Activated naive CD4-positive, alpha-beta T cell treated with anti-CD3 and anti-CD28 coated beads, Interleukin-2, amount 10 ng/mL, durations not matched to agents 7 days and 5 days (primary cell): Measurements from ENCODE around the gene CCDC167.
A peak's percentile ranks its signal among the peaks of the same experiment; 100 is the strongest.

Experiments used
- CTCF ChIA-PET: fragments of 350-600 bp; sonication (Branson Sonifier 250); formaldehyde crosslinking; loops from one replicate; lab custom pipeline; 2021; ENCODE audit warnings: antibody characterized with exemption; lab: Charles Lee
- DNase-seq: peaks from one replicate; pipeline ENCODE4 v3.0.0-alpha.2; 2020
- H3K27ac Mint-ChIP-seq: one replicate; pipeline ENCODE4 v1.8.0; 2021; ENCODE audit warnings: mild to moderate bottlenecking, moderate library complexity, mixed read lengths
- H3K27me3 Mint-ChIP-seq: one replicate; pipeline ENCODE4 v1.8.0; 2021; ENCODE audit warnings: mild to moderate bottlenecking, mixed read lengths
- H3K36me3 Mint-ChIP-seq: one replicate; pipeline ENCODE4 v1.8.0; 2021; ENCODE audit warnings: mixed read lengths
- H3K4me1 Mint-ChIP-seq: one replicate; pipeline ENCODE4 v1.8.0; 2021; ENCODE audit warnings: mixed read lengths
- H3K4me3 Mint-ChIP-seq: one replicate; pipeline ENCODE4 v1.8.0; 2021; ENCODE audit warnings: mild to moderate bottlenecking, moderate library complexity, mixed read lengths
- H3K9me3 Mint-ChIP-seq: one replicate; pipeline ENCODE4 v1.8.0; 2021; ENCODE audit warnings: mixed read lengths

Gene CCDC167

DNA sequence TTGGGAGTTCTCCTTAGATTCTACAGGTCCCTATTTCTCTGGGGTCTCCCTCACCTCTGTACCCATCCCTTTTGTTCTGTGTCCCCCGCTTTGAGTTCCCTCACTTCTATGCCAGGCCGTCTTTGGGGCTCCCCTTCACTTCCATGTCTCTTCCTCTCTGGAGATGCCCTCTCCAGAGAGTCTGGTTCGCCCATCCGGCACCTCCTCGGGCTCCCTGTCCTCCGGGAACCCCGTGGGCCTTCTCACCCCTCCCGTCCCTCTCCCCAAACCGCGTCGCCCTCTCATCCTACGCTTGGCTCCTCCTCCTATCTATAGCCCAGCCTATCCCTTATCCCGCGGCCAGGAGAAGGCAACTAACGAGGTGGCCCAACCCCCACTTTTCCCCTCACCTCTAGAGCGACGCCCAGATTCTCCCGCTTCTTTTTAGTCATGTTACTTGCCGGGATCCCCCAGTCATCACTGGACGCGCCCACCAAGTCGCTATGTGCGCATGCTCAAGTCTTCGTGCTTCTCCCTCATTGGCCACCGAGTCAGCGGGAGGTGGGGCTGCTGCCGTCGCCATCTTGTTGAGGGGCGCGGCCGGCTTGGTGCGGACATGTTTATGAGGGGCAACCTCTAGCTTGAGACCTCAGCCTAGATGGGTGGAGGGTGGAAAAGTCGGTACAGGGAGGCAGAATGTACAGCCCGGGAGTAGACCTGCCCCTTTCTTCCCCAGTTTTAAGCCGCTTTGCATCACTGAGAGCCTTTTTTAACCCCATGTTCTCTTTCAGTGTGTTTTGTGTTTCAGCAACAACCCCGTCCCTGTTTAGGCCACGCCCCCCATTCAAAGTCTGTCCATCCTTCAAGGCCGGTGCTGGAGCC is at the start of gene CCDC167:
CCDC167 (minus strand) TSS at position 461 of the 861 bp plus-strand sequence; CDS start at position 431, 30 bp downstream.
- Mint-ChIP-seq H3K9me3 (no peaks in the 10 kb centered on the region), H3K4me3 (peak within 1 kb of the TSS; percentile 97), H3K4me1 (peaks cover 72% of the 10 kb centered on the region), H3K27me3 (no peaks in the 10 kb centered on the region), H3K36me3 (peaks cover 4% of the 10 kb centered on the region), H3K27ac (peak within 1 kb of the TSS; percentile 93)
- CTCF ChIA-PET: interaction anchor here (1.0 to 1.3 kb wide), 3 partner anchors 31 to 66 kb away, joined by 3 to 4 read pairs (median 3); no protein-coding TSS in a partner anchor
- DNase-seq: peak; percentile 98

- Mint-ChIP-seq H3K27me3 (peaks cover 30% of the 10 kb centered on the region), H3K27ac (no peak overlapping the region), H3K4me3 (no peak overlapping the region), H3K4me1 (peaks cover 15% of the 10 kb centered on the region), H3K36me3 (no peaks in the 10 kb centered on the region), H3K9me3 (no peaks in the 10 kb centered on the region)
- no peak for DNase-seq
- CTCF ChIA-PET: interaction anchor here (2.1 kb wide), 1 partner anchor 11 kb away, joined by 9 read pairs; no protein-coding TSS in a partner anchor
These were observed 49.5 kb upstream of the CCDC167 start for GRCh38 chr6:37549154-37549553.

GRCh38 chr6:37548067-37548674 is 48.5 kb upstream of the CCDC167 start:
- Mint-ChIP-seq H3K36me3 (no peaks in the 10 kb centered on the region), H3K27me3 (peaks cover 29% of the 10 kb centered on the region), H3K9me3 (no peaks in the 10 kb centered on the region), H3K4me3 (no peak overlapping the region), H3K27ac (no peak overlapping the region), H3K4me1 (peaks cover 10% of the 10 kb centered on the region)
- DNase-seq: no peak
- CTCF ChIA-PET: interaction anchor here (0.8 to 2.1 kb wide), 3 partner anchors 10 to 106 kb away, joined by 3 to 9 read pairs (median 3); no protein-coding TSS in a partner anchor

GRCh38 chr6:37547564-37548061 is 47.9 kb upstream of the CCDC167 start:
- CTCF ChIA-PET: interaction anchor here (1.3 to 2.1 kb wide), 2 partner anchors 9 to 106 kb away, joined by 3 to 9 read pairs; no protein-coding TSS in a partner anchor
- H3K4me3 Mint-ChIP-seq: no peak overlapping the region
- DNase-seq: peak; percentile 38

GRCh38 chr6:37546141-37546871 is 46.6 kb upstream of the CCDC167 start:
- Mint-ChIP-seq H3K4me1 (peaks cover 10% of the 10 kb centered on the region), H3K4me3 (no peak overlapping the region), H3K27ac (peak overlapping the region; percentile 49), H3K27me3 (peaks cover 29% of the 10 kb centered on the region), H3K9me3 (no peaks in the 10 kb centered on the region), H3K36me3 (no peaks in the 10 kb centered on the region)
- DNase-seq: no peak
- CTCF ChIA-PET: interaction anchor here (0.8 kb wide), 1 partner anchor 146 kb away, joined by 3 read pairs; no protein-coding TSS in a partner anchor

More at GRCh38 chr6:37547564-37548061, 47.9 kb upstream of the CCDC167 start:
- H3K36me3 Mint-ChIP-seq: no peaks in the 10 kb centered on the region
- no peaks in the 10 kb centered on the region for H3K9me3 Mint-ChIP-seq
- peaks cover 29% of the 10 kb centered on the region for H3K27me3 Mint-ChIP-seq
- peak overlapping the region; percentile 59 for H3K27ac Mint-ChIP-seq
- H3K4me1 Mint-ChIP-seq: peaks cover 10% of the 10 kb centered on the region

- Mint-ChIP-seq H3K27ac (no peak overlapping the region), H3K27me3 (peaks cover 33% of the 10 kb centered on the region), H3K9me3 (no peaks in the 10 kb centered on the region), H3K36me3 (no peaks in the 10 kb centered on the region), H3K4me3 (no peak overlapping the region), H3K4me1 (peaks cover 10% of the 10 kb centered on the region)
- CTCF ChIA-PET: no interaction called here
- DNase-seq: no peak
These were observed 44.8 kb upstream of the CCDC167 start for GRCh38 chr6:37544530-37544929.

- peaks cover 10% of the 10 kb centered on the region for H3K4me1 Mint-ChIP-seq
These were observed 43.7 kb upstream of the CCDC167 start for GRCh38 chr6:37543361-37543760.

DNA sequence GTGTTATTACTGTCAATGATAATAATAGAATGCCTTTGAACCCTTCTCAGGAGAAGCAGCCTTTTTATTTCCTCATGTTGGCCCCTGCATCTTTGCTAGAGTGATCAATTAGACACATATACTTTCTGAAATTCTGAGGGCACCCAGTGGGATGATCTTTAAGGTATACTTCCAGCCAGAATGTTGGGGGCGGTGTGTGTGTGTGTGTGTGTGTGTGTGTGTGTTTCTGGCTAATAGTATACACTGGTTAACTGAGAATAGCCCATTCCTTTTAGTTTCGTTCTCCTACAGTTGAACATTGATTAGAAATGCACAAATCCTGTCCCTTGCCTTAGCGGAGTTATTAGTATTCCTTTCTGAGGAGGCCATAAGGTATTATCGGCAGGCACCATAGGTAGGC is 41.7 kb upstream of the CCDC167 start:
- H3K4me3 Mint-ChIP-seq: no peak overlapping the region
- no peaks in the 10 kb centered on the region for H3K36me3 Mint-ChIP-seq
- CTCF ChIA-PET: no interaction called here
- H3K27me3 Mint-ChIP-seq: peaks cover 45% of the 10 kb centered on the region
- H3K27ac Mint-ChIP-seq: no peak overlapping the region
- no peaks in the 10 kb centered on the region for H3K4me1 Mint-ChIP-seq
- no peak for DNase-seq
- no peaks in the 10 kb centered on the region for H3K9me3 Mint-ChIP-seq

More at GRCh38 chr6:37543361-37543760, 43.7 kb upstream of the CCDC167 start:
- CTCF ChIA-PET: no interaction called here
- no peak for DNase-seq
- H3K4me3 Mint-ChIP-seq: no peak overlapping the region
- H3K36me3 Mint-ChIP-seq: no peaks in the 10 kb centered on the region
- H3K9me3 Mint-ChIP-seq: no peaks in the 10 kb centered on the region
- H3K27me3 Mint-ChIP-seq: peaks cover 30% of the 10 kb centered on the region
- no peak overlapping the region for H3K27ac Mint-ChIP-seq

- no peak overlapping the region for H3K27ac Mint-ChIP-seq
- no peak for DNase-seq
- H3K9me3 Mint-ChIP-seq: no peaks in the 10 kb centered on the region
- peaks cover 6% of the 10 kb centered on the region for H3K4me1 Mint-ChIP-seq
- no peaks in the 10 kb centered on the region for H3K36me3 Mint-ChIP-seq
- CTCF ChIA-PET: interaction anchor here (1.1 to 1.3 kb wide), 2 partner anchors 24 to 113 kb away, joined by 3 read pairs; no protein-coding TSS in a partner anchor
- H3K4me3 Mint-ChIP-seq: no peak overlapping the region
- peaks cover 50% of the 10 kb centered on the region for H3K27me3 Mint-ChIP-seq
These were observed 40.7 kb upstream of the CCDC167 start for GRCh38 chr6:37540390-37540789.

DNA sequence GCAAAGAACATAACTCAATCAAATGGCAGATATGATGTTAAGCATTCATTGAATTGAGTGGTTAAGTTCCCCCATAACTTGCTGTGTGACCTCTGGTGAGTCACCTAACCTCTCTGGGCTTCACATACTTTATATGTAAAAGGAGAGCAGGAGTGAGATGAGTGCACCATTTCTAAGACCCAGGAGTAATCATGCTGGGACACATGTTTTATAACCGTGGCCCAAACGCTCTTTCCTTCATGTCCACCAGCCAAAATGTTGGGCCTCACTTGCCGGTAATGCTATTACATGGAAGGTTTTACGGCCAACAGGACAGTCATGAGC is 40.3 kb upstream of the CCDC167 start:
- DNase-seq: no peak
- no peak overlapping the region for H3K27ac Mint-ChIP-seq
- CTCF ChIA-PET: interaction anchor here (1.1 to 1.3 kb wide), 2 partner anchors 23 to 113 kb away, joined by 3 read pairs; no protein-coding TSS in a partner anchor
- H3K36me3 Mint-ChIP-seq: no peaks in the 10 kb centered on the region
- H3K4me1 Mint-ChIP-seq: peaks cover 7% of the 10 kb centered on the region
- peaks cover 50% of the 10 kb centered on the region for H3K27me3 Mint-ChIP-seq
- H3K4me3 Mint-ChIP-seq: no peak overlapping the region
- no peaks in the 10 kb centered on the region for H3K9me3 Mint-ChIP-seq

GRCh38 chr6:37539171-37540028 is 39.7 kb upstream of the CCDC167 start:
- H3K27ac Mint-ChIP-seq: no peak overlapping the region
- H3K4me1 Mint-ChIP-seq: peaks cover 7% of the 10 kb centered on the region

DNA sequence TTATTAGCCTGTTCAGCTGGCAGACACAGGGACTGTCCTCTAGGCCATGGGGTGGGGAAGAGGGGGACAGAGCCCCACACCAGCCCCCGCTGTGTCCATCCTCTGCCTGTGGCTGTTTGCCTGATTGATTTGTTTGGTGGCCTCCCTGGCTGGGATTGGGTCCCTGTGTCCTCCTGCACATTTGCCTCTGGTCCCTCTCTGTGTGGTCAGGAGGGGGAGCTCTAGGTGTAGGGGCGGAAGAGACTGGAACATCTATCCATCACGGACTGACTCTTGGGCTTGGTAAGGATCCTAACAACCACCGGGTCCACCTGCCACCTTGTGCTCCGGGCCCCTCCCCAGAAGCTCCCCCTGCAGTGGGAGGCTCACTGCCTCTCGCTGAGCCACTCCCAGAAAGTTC is 38.4 kb upstream of the CCDC167 start:
- DNase-seq: no peak
- Mint-ChIP-seq H3K4me1 (peaks cover 7% of the 10 kb centered on the region), H3K4me3 (no peak overlapping the region), H3K9me3 (no peaks in the 10 kb centered on the region), H3K36me3 (no peaks in the 10 kb centered on the region), H3K27ac (peak overlapping the region; percentile 29), H3K27me3 (peaks cover 59% of the 10 kb centered on the region)
- CTCF ChIA-PET: interaction anchor here (0.8 to 2.4 kb wide), 5 partner anchors 10 to 154 kb away, joined by 3 to 9 read pairs (median 3); no protein-coding TSS in a partner anchor

More at GRCh38 chr6:37539171-37540028, 39.7 kb upstream of the CCDC167 start:
- no peaks in the 10 kb centered on the region for H3K36me3 Mint-ChIP-seq
- CTCF ChIA-PET: interaction anchor here (1.1 to 2.4 kb wide), 3 partner anchors 9 to 114 kb away, joined by 3 to 9 read pairs (median 3); no protein-coding TSS in a partner anchor
- no peaks in the 10 kb centered on the region for H3K9me3 Mint-ChIP-seq
- H3K27me3 Mint-ChIP-seq: peaks cover 49% of the 10 kb centered on the region
- H3K4me3 Mint-ChIP-seq: no peak overlapping the region
- DNase-seq: no peak

- no peak for DNase-seq
- Mint-ChIP-seq H3K36me3 (no peaks in the 10 kb centered on the region), H3K27me3 (peaks cover 63% of the 10 kb centered on the region), H3K4me3 (no peak overlapping the region), H3K9me3 (no peaks in the 10 kb centered on the region), H3K4me1 (peaks cover 7% of the 10 kb centered on the region), H3K27ac (peak overlapping the region; percentile 29)
- CTCF ChIA-PET: interaction anchor here (0.8 to 2.4 kb wide), 5 partner anchors 10 to 154 kb away, joined by 3 to 9 read pairs (median 3); no protein-coding TSS in a partner anchor
These were observed 37.9 kb upstream of the CCDC167 start for GRCh38 chr6:37537548-37537947.
